ENCODE data around the gene THSD7B. TPM values are rescaled to one million over a fixed set of nuclear protein-coding genes. Genes with fewer than 3 reads are reported as not detected.

The THSD7B gene
- total and polyA plus RNA-seq, 9 of the 15 experiments (the other 6 are each of a cell fraction or from before 2014, with no cell fraction given), result not detected

GRCh38 chr2:137507237-137507636 is 741.9 kb downstream of the THSD7B start:
- Histone ChIP-seq H3K27ac (ENCODE audit: extremely low read depth, low read depth, low read length) (no peak overlapping the region), H3K27me3 (ENCODE audit: control insufficient read depth in 2 of 2, insufficient read depth in 2 of 2, low read length in 2 of 2) (no peaks in the 10 kb centered on the region), H3K9me3 (replicated peaks; ENCODE audit: control insufficient read depth, insufficient read depth, low read depth, low read length) (no peaks in the 10 kb centered on the region), H3K79me2 (ENCODE audit: control insufficient read depth, insufficient read depth, low read length) (no peaks in the 10 kb centered on the region), H2AFZ (ENCODE audit: low read depth, low read length) (no peak overlapping the region), H4K20me1 (replicated peaks; ENCODE audit: control insufficient read depth, insufficient read depth, low read length) (no peaks in the 10 kb centered on the region), H3K9ac (ENCODE audit: insufficient read depth in 1 of 2, low read depth in 2 of 2, low read length in 2 of 2) (no peak overlapping the region), H3K36me3 (ENCODE audit: control insufficient read depth, insufficient read depth, low read length) (no peaks in the 10 kb centered on the region), H3K9me1 (ENCODE audit: control insufficient read depth, insufficient read depth, low read length) (no peaks in the 10 kb centered on the region), H3K4me2 (ENCODE audit: insufficient read depth, low read length) (no peak overlapping the region), H3K4me1 (replicated peaks in 1 of 2; ENCODE audit: control insufficient read depth in 2 of 2, insufficient read depth in 2 of 2, low read length in 2 of 2) (no peaks in the 10 kb centered on the region), H3K4me3 (no peak overlapping the region)
- no TSS peak for BruUV-seq (replicated peaks)
- ATAC-seq (no peak), DNase-seq (ENCODE audit: extremely low read depth in 1 of 4, low spot score in 3 of 4) (no peak), FAIRE-seq (no peak)
- ChIA-PET CTCF (ENCODE audit: low intra/inter-chr PET ratio) (no interaction called here), POLR2A (no interaction called here)
- intact Hi-C loops (cut with micrococcal nuclease) (no loop called here), in situ Hi-C loops (cut with MboI) (no loop called here)
- WGBS (ENCODE audit: insufficient coverage, low coverage, missing lambda C conversion rate), result 0% methylated on average over 2 of the region's 2 CpGs
- no peak for TF ChIP-seq PHB2 (IDR thresholded peaks at IDR 0.05; ENCODE audit: low read depth)

GRCh38 chr2:137508739-137509384 is 743.5 kb downstream of the THSD7B start:
- Histone ChIP-seq H3K9ac (ENCODE audit: insufficient read depth in 1 of 2, low read depth in 2 of 2, low read length in 2 of 2) (no peak overlapping the region), H3K4me3 (no peak overlapping the region), H3K36me3 (ENCODE audit: control insufficient read depth, insufficient read depth, low read length) (no peaks in the 10 kb centered on the region), H3K9me3 (replicated peaks; ENCODE audit: control insufficient read depth, insufficient read depth, low read depth, low read length) (no peaks in the 10 kb centered on the region), H3K9me1 (ENCODE audit: control insufficient read depth, insufficient read depth, low read length) (no peaks in the 10 kb centered on the region), H3K4me1 (replicated peaks in 1 of 2; ENCODE audit: control insufficient read depth in 2 of 2, insufficient read depth in 2 of 2, low read length in 2 of 2) (no peaks in the 10 kb centered on the region), H4K20me1 (replicated peaks; ENCODE audit: control insufficient read depth, insufficient read depth, low read length) (no peaks in the 10 kb centered on the region), H2AFZ (ENCODE audit: low read depth, low read length) (no peak overlapping the region), H3K79me2 (ENCODE audit: control insufficient read depth, insufficient read depth, low read length) (no peaks in the 10 kb centered on the region), H3K4me2 (ENCODE audit: insufficient read depth, low read length) (no peak overlapping the region), H3K27me3 (ENCODE audit: control insufficient read depth in 2 of 2, insufficient read depth in 2 of 2, low read length in 2 of 2) (no peaks in the 10 kb centered on the region), H3K27ac (ENCODE audit: extremely low read depth, low read depth, low read length) (no peak overlapping the region)
- intact Hi-C loops (cut with micrococcal nuclease), result no loop called here
- 0% methylated on average over 5 of the region's 5 CpGs for WGBS (ENCODE audit: insufficient coverage, low coverage, missing lambda C conversion rate)
- in situ Hi-C loops (cut with MboI), result no loop called here
- POLR2A ChIA-PET, result no interaction called here
- DNase-seq (ENCODE audit: extremely low read depth in 1 of 4, low spot score in 3 of 4) (no peak), ATAC-seq (no peak), FAIRE-seq (no peak)
- CTCF ChIA-PET (ENCODE audit: low intra/inter-chr PET ratio), result no interaction called here
- TF ChIP-seq ZNF277 (CRISPR knock-in tag; IDR thresholded peaks at IDR 0.05; ENCODE audit: borderline replicate concordance) (no peak), IRF1 (CRISPR knock-in tag; IDR thresholded peaks at IDR 0.05; ENCODE audit: borderline replicate concordance) (no peak), FUS (optimal IDR thresholded peaks at IDR 0.05; ENCODE audit: low read depth, low read length) (no peak), ZNF668 (CRISPR knock-in tag; IDR thresholded peaks at IDR 0.05) (no peak), MAFG (tag; conservative IDR thresholded peaks at IDR 0.05) (no peak)
- no TSS peak for BruUV-seq (replicated peaks)

Measured in K562 (cell line).